Left hindlimb (tissue), 1 donor: ENCODE measurements around the gene FBXL14.
A peak's percentile ranks its signal among the peaks of the same experiment; 100 is the strongest.

ENCODE experiments used
- DNase-seq: peaks from one replicate; pipeline ENCODE4 v3.0.0-alpha.2; 2018

The FBXL14 gene, protein sequence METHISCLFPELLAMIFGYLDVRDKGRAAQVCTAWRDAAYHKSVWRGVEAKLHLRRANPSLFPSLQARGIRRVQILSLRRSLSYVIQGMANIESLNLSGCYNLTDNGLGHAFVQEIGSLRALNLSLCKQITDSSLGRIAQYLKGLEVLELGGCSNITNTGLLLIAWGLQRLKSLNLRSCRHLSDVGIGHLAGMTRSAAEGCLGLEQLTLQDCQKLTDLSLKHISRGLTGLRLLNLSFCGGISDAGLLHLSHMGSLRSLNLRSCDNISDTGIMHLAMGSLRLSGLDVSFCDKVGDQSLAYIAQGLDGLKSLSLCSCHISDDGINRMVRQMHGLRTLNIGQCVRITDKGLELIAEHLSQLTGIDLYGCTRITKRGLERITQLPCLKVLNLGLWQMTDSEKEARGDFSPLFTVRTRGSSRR

DNA sequence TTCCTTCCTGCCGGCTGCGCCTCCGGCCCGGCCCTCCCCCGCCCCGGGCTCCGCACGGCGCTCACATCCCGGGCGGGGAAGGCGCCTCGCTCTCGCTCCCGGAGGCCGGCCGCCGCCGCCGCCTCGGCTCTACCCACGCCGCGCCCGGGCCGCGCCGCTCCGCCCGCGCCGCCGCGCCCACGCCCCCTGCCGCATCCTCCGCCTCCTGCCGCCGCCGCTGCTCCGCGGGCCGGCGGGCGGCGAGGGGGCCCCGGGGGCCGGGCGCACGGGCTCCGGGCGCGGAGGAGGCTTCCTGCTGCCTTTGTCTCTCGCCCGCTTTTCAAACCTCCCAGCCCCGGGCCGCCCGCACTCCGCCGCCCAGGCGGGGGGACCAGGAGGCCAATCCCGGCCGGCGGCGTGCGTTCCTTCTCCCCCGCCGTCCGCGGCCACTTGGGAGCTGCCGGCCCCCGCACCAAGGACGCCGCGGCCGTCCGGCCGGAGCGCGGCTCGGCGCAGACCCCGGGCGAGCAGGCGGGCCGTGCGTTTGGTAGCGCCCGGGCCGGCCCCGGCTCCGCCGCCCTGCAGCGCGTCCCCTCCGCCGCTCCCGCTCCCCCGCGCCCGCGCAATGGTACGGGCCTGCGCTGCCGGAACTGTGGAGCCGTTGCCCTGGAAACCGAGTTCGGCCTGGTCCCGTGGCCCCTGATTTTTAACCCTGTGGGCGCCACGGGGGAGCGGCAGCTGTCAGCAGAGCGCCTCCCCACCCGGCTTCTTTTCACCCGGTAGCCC is at the start of gene FBXL14:
Gene FBXL14 (minus strand): TSS at position 321 of the 765 bp plus-strand sequence. CDS start 515 bp downstream, outside the sequence.
- peak; percentile 93 for DNase-seq

DNA sequence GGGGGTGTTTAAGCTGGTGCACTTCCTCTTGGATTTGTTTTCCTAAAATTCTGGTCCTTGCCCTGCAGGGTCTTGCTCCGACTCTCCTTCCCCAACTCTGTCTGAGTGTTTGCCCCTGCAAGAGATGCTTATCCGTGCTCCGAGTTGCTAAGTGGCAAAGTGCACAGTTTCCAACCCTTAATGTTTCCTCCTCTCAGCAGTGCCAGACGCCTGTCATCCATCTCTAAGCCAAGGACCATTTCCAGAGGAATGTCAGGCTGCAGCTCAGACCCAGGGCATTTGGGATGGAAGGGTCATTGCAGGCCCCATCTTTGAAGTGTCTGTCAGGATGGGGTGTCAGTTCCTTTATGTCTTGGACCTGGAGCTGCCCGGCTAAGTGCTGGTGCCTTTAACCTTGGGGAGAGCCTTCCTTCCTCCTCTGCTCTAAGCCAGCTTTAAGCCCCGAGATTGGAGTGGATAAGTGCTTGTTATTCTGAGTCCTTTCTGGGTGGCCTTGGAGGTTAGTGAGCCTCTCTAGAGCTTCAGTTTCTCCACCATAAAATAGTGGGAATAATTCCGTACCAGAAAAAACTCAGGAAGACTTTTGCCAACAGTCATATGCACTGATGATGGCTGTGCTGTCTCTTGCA is 49.6 kb upstream of the FBXL14 start:
- no peak for DNase-seq

DNA sequence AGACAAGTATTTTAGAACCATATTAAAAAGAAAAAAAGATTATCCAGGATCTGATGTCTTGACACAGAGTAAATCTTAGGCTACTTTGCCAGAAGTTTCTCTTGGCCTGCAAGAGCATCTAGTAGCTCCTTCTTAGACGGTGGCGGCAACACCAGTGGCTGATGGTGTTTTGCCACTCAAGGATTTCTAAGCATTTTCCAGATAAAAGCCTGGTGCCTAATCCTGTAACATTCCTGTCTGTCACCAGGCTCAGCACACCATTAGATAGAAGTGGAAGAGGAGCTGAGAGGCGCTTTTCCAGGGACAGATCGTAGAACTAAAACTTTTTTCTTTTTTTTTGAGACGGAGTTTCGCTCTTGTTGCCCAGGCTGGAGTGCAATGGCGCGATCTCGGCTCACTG is 48.7 kb upstream of the FBXL14 start:
- DNase-seq, result no peak

DNA sequence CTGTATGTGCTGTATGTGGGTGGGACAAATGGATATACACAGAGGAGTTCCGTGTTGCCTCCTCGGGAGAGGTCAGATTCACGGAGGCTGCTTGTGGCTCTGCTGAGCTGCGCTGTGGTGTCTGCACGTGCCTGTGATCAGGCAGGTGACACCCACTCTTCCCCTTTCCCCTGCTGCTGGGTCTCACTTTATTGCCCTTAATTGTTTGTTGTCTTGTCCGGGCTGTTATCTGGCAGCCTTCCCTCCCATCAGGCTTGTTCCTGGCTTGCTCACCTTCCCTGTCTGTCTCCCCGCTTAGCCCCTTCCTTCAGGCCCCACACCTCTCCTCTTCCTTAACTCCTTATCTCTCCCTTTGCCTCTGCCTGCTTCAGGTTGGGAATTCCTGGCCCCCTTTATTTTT is 48.1 kb upstream of the FBXL14 start:
- DNase-seq, result no peak

DNA sequence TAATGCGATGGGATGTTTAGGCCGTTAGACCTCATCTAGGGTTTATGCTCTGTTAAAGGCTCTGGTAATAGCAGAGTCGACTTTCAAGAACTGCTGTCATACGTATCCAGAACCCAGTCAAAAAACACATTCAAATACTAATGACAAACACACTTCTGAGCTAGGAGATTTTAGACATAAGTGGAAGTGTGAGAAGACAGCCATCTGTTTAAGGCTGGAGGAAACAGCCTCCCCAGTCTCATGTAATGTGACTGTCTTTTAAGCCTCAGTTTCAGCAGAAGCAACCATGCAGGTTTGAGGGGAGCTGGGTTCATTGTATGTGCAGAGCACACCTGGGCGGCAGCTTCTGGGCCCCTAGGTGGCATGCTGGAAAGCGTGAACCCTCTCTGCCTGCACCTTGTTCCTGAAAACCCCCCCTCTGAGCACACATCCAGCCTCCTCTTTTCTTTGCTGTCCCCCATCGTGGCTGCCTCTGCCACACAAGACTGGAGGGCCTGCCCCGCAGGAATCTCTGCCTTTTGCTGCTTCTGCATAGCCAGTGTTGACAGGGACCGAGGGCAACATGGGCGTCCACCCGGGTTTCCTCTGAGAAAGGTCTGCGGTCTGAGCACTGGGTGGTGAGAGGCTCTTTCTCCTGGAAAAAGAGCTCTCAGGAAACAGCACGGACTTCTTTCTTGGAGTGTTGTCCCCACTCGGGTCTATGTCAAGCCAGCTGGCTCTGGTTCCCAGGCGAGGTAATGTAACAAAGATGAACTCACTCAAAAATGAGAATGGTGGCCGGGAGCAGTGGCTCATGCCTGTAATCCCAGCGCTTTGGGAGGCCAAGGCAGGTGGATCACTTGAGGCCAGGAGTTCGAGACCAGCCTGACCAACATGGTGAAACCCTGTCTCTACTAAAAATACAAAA is 46.2 kb upstream of the FBXL14 start:
- no peak for DNase-seq

DNA sequence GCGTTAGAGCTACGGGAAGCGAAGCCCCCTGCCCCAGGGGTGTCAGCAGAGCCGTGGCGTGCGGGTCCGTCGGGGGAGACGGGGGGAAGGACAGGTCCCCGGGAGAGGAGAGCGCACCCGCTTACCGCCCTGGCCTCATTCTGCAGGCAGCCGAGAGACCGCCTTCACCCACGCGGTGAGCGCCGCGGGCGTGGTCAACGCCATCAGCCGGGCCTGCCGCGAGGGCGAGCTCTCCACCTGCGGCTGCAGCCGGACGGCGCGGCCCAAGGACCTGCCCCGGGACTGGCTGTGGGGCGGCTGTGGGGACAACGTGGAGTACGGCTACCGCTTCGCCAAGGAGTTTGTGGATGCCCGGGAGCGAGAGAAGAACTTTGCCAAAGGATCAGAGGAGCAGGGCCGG is 45.2 kb upstream of the FBXL14 start:
- DNase-seq, result no peak

- no peak for DNase-seq
Observed at GRCh38 chr12:1638203-1638602, 43.8 kb upstream of the FBXL14 start.

DNA sequence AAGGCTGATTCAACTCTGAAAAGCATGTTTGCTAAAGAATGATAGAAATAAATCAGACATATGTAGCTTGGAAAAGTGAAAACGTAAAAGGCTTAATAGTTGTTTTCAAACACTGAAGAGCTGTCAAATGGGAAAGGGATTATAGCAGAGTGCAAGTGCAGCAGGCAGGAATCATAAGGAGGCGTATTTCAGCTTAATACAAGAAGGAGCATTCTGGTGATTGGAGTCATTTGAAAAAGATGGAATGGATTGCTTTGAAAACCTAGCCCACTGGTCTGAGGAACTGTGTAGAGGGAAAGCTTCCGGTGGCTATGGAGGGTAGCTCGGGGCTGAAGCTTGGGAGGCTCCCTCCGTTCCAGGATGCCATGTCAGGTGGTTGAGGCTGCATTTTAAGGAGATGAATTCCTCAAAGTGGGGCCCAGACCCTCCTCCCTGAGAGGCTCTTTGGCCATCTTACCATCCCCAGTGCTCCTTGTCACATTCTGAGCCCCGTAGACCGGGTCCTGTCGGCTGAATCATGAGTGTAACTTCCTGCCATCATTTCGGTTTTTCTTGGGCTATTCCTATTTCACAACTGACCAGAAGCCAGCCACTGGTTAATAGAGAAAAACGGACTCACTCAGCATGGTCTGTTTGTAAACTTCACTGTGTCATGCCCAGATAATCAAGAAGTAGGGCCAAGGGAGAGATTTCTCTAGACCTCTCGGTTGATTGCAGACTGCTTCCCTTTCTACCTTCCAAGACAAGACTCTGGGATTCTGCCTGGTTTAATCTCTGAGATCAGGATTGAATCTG is 41.1 kb upstream of the FBXL14 start:
- DNase-seq, result no peak

DNA sequence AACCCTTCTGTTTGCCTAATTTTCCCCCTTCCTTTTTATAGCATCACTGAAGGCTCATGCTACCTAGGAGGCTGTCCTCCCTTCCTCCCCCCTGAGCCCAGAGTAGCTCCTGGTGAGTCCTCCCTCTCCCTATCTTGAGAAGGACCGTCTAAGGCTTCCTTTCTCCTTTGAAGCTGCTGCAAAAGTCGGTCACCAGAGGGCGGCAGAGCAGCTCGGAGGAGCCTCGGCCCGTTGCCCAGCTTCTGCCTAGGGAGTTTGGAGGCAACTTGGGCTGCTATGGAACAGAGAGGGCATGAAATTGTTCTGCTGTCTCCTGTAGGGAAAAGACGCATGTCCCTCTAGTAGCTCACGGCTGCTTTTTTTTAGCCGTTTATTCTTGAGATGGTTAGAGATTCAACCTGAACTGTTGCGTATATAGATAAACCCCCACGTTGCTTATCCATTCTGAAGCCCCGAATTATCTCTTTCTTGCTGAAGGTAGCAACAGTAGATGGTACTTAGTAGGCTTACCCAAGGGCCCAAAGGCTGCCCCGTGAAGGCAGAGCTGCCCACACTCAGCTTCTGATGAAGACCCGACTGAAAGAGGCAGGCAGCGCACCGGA is 40.3 kb upstream of the FBXL14 start:
- DNase-seq, result peak; percentile 77

DNA sequence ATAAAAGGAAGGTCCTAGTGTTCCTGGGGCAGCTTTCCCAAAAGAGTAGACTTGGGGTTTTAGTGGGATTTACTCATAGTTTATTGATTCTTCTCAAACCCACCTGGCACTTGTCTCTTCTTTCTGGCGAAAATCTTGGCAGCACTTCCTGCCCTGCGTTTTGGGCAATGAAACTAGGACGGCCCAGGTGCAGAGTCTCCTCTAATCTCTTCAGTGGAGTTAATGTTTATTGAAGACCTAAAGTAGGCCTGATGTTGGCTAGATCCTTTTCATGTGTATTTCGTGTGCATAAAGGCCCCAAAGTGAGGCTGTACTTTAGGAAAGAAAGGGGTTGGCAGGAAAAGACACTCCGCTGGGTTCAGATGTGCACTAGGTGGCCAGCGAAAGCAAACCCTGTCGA is 39.8 kb upstream of the FBXL14 start:
- DNase-seq, result no peak

GRCh38 chr12:1633459-1633858 is 39.1 kb upstream of the FBXL14 start:
- DNase-seq, result no peak

DNA sequence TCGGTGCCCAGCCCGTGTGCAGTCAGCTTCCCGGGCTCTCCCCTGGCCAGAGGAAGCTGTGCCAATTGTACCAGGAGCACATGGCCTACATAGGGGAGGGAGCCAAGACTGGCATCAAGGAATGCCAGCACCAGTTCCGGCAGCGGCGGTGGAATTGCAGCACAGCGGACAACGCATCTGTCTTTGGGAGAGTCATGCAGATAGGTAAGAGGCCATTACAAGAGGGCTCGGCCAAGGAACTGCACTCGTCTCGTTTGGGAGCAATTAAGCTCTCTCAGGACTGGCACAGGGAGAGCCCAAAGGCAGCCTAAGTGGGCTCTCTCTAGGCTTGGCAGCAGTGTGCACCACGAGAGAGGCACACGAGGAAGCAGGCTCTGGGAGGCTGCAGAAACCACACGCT is 38.3 kb upstream of the FBXL14 start:
- no peak for DNase-seq

DNA sequence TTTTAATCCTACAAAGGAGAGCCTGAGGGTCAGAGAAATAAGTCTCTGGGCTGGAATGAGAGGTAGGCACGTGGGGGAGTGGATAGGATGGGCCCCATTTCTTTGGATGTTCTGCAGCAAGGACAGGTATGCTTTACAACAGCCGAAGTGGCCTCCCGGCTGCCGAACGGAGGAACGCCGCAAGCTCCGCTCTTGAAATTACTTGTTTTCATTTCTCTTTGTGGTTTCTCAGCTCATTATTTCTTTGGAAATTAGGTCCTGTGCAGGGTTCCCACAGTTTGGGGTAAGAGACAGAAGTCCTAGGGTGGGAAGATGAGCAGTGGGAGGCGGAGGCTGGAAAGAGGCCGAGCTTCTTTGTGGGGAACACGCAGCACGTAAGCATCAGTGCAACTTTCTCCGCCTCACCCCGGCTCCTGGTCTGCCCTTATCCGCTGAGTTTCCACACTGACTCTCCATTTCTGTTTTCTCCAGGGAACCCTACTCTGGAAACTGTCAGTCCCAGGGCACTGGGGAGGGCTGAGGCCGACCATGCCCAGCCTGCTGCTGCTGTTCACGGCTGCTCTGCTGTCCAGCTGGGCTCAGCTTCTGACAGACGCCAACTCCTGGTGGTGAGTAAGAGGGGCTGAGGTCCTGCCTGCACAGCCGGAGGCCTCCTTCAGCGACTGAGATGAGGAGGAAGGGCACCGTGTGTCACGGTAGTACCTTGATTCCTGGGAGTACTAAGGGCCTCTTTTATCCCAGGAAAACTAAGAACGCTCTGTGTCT is 36.6 kb upstream of the FBXL14 start:
- DNase-seq, result no peak

DNA sequence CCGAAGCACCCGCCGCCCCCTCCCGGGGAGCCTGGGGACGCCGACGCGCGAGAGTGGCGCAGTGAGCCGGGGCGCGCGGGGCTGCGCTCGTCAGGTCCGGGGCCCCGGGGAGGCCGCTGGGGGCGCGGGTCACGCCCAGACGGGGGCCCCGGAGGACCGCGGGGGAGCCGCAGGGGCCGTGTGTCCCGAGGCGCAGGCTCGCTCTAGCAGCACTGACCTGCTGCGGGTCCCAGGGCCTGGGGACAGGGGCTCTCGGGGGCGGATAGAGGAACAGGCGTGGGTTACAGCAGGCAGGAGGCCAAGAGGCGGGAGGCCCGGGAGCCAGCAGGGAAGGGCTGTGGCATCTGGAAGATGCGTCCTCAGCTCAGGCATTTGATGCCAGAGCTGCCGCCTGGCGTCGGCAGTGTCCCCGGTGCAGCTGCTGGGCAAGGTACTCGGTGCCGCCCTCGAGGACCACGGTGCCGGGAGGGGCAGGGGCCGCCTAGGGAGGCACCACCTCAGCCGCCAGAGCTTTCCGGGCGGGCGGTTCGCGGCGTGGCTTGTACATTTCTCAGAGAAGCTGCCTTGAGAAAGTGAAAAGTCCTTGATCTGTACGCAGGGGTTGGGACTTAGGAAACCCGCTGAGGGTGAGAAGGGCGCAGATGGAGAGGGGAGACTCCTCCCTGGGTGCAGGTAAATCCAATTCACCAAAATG is 35.9 kb upstream of the FBXL14 start:
- peak; percentile 71 for DNase-seq

DNA sequence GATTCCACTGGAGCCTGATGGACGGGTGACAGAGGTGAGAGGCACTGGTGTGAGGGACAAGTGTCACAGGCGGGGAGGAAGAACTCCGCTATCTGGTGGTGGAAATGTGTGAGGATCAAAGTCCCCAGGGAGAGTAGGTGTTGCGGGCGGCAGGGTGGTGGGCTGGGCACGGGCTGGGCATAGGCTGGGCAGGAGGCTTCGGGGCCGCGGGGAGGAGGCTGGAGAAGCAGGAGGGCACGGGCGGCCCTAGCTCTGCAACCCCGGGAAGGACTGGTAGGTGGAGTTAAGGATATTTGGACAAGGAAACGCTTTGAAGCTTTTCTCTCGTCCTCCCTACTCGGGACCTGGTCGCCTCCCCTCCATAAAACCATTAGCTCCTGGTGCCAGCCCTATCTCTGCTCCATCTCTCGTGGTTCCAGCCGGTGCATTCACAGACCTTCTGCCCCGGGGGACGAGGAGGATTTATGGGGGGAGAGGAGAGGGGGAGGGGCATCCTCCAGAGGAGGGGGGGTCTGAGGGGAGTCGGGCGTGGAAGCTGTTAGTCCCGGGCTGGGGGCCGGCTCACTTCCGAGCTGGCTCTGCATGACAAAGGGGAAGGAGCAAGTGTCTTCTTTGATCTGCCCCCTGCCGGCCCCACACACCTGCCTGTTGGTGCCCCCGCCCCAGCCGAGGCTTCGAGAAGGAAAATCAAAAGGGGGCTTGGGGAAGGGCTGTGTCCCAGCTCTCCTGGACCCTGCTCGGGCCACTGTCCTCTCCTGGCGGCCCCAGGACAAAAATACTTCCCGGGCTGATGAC is 35.2 kb upstream of the FBXL14 start:
- no peak for DNase-seq

- no peak for DNase-seq
Observed at GRCh38 chr12:1628666-1629337, 34.4 kb upstream of the FBXL14 start, which contains the start of gene WNT5B. WNT5B (plus strand) TSS chr12:1629231; CDS start chr12:1631355, 2,124 bp downstream.

- no peak for DNase-seq
Observed at GRCh38 chr12:1622406-1622805, 28.0 kb upstream of the FBXL14 start.

- DNase-seq, result no peak
Observed at GRCh38 chr12:1620092-1620491, 25.7 kb upstream of the FBXL14 start.
